ENCODE measurements around the gene MYADML2.

Gene MYADML2

DNA sequence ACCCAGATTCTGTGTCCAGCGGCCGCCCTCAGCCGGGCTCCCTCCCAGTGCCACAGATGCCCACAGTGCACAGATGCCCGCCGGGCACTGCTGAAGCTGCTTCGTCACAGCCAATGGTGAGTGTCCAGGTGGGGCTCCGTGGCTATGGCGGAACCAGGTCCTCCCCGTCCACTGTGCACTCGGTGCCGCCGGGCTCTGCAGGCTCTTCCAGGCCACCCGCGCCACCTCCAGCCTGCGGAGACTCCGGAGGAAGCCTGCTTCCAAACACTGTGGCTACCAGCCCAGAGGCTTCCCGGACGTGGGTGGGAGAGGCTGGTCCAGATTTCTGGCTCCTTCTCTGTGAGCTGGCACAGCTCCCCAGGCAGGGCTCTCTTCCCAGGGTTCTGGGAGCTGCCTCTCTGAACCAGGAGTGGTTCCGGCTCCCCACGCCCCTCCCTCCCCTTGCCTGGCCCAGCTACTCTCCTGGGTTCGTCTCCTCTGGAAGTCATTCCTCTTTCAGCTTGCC, 7.1 kb downstream of the MYADML2 start:
- TF ChIP-seq POLR2AphosphoS5 (IDR thresholded peaks at IDR 0.05; ENCODE audit: low read depth, low read length), result no peak
- TF ChIP-seq TAF1 (IDR thresholded peaks at IDR 0.05; ENCODE audit: borderline replicate concordance, insufficient read depth, low read length), result no peak
- TF ChIP-seq, protein P1, sequence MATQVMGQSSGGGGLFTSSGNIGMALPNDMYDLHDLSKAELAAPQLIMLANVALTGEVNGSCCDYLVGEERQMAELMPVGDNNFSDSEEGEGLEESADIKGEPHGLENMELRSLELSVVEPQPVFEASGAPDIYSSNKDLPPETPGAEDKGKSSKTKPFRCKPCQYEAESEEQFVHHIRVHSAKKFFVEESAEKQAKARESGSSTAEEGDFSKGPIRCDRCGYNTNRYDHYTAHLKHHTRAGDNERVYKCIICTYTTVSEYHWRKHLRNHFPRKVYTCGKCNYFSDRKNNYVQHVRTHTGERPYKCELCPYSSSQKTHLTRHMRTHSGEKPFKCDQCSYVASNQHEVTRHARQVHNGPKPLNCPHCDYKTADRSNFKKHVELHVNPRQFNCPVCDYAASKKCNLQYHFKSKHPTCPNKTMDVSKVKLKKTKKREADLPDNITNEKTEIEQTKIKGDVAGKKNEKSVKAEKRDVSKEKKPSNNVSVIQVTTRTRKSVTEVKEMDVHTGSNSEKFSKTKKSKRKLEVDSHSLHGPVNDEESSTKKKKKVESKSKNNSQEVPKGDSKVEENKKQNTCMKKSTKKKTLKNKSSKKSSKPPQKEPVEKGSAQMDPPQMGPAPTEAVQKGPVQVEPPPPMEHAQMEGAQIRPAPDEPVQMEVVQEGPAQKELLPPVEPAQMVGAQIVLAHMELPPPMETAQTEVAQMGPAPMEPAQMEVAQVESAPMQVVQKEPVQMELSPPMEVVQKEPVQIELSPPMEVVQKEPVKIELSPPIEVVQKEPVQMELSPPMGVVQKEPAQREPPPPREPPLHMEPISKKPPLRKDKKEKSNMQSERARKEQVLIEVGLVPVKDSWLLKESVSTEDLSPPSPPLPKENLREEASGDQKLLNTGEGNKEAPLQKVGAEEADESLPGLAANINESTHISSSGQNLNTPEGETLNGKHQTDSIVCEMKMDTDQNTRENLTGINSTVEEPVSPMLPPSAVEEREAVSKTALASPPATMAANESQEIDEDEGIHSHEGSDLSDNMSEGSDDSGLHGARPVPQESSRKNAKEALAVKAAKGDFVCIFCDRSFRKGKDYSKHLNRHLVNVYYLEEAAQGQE (IDR thresholded peaks at IDR 0.05; ENCODE audit: insufficient read depth in 1 of 2, low read depth in 2 of 2, low read length in 2 of 2), result no peak
- TF ChIP-seq FOXP2 (optimal IDR thresholded peaks at IDR 0.05; ENCODE audit: borderline replicate concordance, extremely low read depth, extremely low read length, insufficient read depth), result no peak
- no peak for TF ChIP-seq SIN3A (IDR thresholded peaks at IDR 0.05; ENCODE audit: borderline replicate concordance, insufficient read depth, low read length)

DNA sequence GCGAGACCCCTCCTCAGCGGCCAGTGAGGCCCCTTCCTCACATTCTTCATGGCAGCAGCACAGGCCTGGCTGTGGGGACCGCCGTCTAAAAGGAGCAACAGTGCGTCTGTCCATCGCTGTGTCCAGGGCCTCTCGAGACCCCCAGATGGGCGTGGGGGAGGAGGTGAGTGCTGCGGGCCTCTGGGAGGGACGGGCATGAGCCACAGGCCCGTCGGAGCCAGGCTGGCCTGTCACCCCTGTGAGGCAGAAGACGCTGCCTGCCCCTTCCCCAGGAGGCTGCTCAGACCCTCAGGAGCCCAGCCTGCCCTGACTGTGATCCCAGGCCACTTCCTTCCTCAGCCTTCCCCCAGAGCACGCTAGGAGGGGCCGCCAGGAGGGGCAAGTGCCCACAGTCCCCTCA, 7.8 kb downstream of the MYADML2 start:
- TF ChIP-seq TAF1 (IDR thresholded peaks at IDR 0.05; ENCODE audit: borderline replicate concordance, insufficient read depth, low read length) (no peak), FOXP2 (optimal IDR thresholded peaks at IDR 0.05; ENCODE audit: borderline replicate concordance, extremely low read depth, extremely low read length, insufficient read depth) (no peak), SIN3A (IDR thresholded peaks at IDR 0.05; ENCODE audit: borderline replicate concordance, insufficient read depth, low read length) (no peak), POLR2AphosphoS5 (IDR thresholded peaks at IDR 0.05; ENCODE audit: low read depth, low read length) (no peak)
- TF ChIP-seq, protein P1 (IDR thresholded peaks at IDR 0.05; ENCODE audit: insufficient read depth in 1 of 2, low read depth in 2 of 2, low read length in 2 of 2), result no peak

DNA sequence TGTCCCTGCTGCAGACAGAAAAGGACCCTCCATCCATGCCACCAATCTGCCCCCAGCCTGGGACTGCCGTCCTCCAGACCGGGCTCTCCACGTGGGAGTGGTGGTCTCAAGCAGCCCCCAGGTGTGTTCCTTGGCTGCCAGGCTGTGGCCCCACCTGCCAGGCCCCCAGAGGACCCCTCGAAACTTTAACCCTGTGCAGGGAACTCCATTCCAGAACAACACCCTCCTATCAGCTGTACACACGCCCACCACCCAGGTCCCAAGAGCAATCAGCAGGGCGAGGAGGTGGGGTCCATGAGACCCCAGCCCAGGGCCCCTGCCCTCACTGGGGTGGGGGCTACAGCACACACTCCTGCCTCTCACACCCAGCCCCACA, 11.3 kb downstream of the MYADML2 start:
- TF ChIP-seq POLR2AphosphoS5 (IDR thresholded peaks at IDR 0.05; ENCODE audit: low read depth, low read length), result no peak
- no peak for TF ChIP-seq TAF1 (IDR thresholded peaks at IDR 0.05; ENCODE audit: borderline replicate concordance, insufficient read depth, low read length)
- TF ChIP-seq, protein P1 (IDR thresholded peaks at IDR 0.05; ENCODE audit: insufficient read depth in 1 of 2, low read depth in 2 of 2, low read length in 2 of 2), result no peak
- TF ChIP-seq FOXP2 (optimal IDR thresholded peaks at IDR 0.05; ENCODE audit: borderline replicate concordance, extremely low read depth, extremely low read length, insufficient read depth), result no peak
- TF ChIP-seq SIN3A (IDR thresholded peaks at IDR 0.05; ENCODE audit: borderline replicate concordance, insufficient read depth, low read length), result no peak

DNA sequence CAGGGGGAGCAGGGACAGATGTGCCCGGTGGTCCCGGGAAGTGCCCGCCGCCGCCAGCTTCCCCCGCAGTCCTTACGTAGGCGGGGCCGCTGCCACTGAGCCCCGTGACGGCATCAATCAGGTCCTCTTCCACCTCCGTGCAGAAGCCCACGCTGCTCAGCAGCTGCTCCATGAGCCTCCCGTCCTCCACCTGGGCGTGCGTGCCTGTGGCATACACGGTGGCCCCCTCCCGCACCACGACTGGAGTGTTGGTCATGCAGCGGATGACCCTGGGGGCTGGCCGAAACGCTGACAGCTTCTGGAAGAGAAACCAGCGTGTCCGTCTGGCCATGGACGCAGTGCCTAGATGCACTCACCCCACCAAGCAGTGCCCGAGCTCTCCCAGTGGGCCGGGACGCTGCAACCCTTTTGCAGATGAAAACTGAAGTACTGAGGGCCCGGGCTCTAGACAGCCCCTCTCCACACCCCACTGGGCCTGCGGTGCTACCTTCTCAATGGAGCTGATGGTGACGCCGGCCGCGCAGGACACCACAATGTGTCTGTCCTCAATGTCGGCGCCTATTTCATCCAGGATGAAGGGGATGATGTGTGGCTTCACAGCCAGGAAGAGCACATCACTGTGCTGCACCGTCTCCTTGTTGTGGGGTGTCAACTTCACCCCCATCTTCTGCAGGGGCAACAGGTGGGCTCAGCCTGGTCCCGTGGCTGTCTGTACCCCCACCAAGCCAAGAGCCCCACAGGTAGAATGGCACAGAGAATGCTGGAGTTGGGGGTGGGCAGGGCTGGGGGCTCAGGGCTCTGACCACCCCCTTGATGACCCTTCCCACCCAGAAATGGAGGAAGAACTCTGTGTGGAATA, 12.0 kb downstream of the MYADML2 start:
- TF ChIP-seq SIN3A (IDR thresholded peaks at IDR 0.05; ENCODE audit: borderline replicate concordance, insufficient read depth, low read length) (no peak), TAF1 (IDR thresholded peaks at IDR 0.05; ENCODE audit: borderline replicate concordance, insufficient read depth, low read length) (no peak), POLR2AphosphoS5 (IDR thresholded peaks at IDR 0.05; ENCODE audit: low read depth, low read length) (no peak), FOXP2 (optimal IDR thresholded peaks at IDR 0.05; ENCODE audit: borderline replicate concordance, extremely low read depth, extremely low read length, insufficient read depth) (no peak)
- TF ChIP-seq, protein P1 (IDR thresholded peaks at IDR 0.05; ENCODE audit: insufficient read depth in 1 of 2, low read depth in 2 of 2, low read length in 2 of 2), result no peak

All from PFSK-1 (cell line).